Heart left ventricle (tissue), 16 donors: Measurements from ENCODE around the gene RPTOR. TPM values are rescaled to one million over a fixed set of nuclear protein-coding genes. Genes with fewer than 3 reads are reported as not detected.

Experiments
- ATAC-seq, 4 donors: fragments of 200-7000 bp; cut with Tn5 transposase; one replicate each; pipeline ENCODE4 v1.9.1; 2020 to 2022; ENCODE audit warnings: moderate library complexity in 4 of 4, mild to moderate bottlenecking in 3 of 4, moderate number of reproducible peaks in 1 of 4
- DNase-seq, 5 donors: peaks; one replicate each; pipeline ENCODE4 v3.0.0-alpha.2; 2020
- H3K27ac ChIP-seq, 12 donors: fragments of 200-600 bp; sonication (generic) in 4 of 12; one replicate each; pipeline versions ENCODE4 v1.5.0 to v1.8.0; 2016 to 2022; ENCODE audit warnings: mild to moderate bottlenecking in 2 of 12
- H3K27me3 ChIP-seq, 9 donors: fragments of 200-600 bp; sonication (generic) in 2 of 9; one replicate each; pipeline versions ENCODE4 v1.5.1 to v1.8.0; 2016 to 2022; ENCODE audit warnings: mild to moderate bottlenecking in 3 of 9
- H3K36me3 ChIP-seq, 9 donors: fragments of 200-600 bp; sonication (generic) in 2 of 9; one replicate each; pipeline versions ENCODE4 v1.5.0 to v1.8.0; 2018 to 2022; ENCODE audit warnings: mild to moderate bottlenecking in 2 of 9
- H3K4me1 ChIP-seq, 12 donors: fragments of 200-600 bp; sonication (generic) in 4 of 12; one replicate each; pipeline versions ENCODE4 v1.5.0 to v1.8.0; 2016 to 2022; ENCODE audit warnings: mild to moderate bottlenecking in 3 of 12
- H3K4me3 ChIP-seq, 12 donors: fragments of 200-600 bp; sonication (generic) in 4 of 12; one replicate each; pipeline versions ENCODE4 v1.5.0 to v1.8.0; 2017 to 2022; ENCODE audit warnings: mild to moderate bottlenecking in 9 of 12, moderate library complexity in 4 of 12
- H3K9me3 ChIP-seq, 12 donors: fragments of 200-600 bp; sonication (generic) in 4 of 12; one replicate each; pipeline versions ENCODE4 v1.5.0 to v1.8.0; 2016 to 2022; ENCODE audit warnings: mild to moderate bottlenecking in 1 of 12
- POLR2A ChIP-seq, 2 donors: fragments of 450-650 bp; IDR thresholded peaks; one replicate each; pipeline ENCODE4 v1.6.1; 2017; ENCODE audit warnings: antibody characterized with exemption in 2 of 2, mild to moderate bottlenecking in 2 of 2, moderate library complexity in 2 of 2
- WGBS, 4 donors: extraction: QIAGEN DNeasy Blood & Tissue Kit in 2 of 4; methylation state at CpG; one replicate each; pipeline versions ENCODE4 v1.1.5 to v1.1.7; 2013 to 2018; 5-methylcytosine and 5-hydroxymethylcytosine counted together
- intact Hi-C, 10 donors: fragments of 100-400 bp; cut with DNase I; formaldehyde crosslinking; loops; one replicate each; pipeline versions ENCODE4 v1.11.1 to v1.14.2; 2022
- polyA plus RNA-seq, 2 donors: library from polyadenylated mRNA; stranded (reverse); fragments of 200-250 nt; gene quantifications; one replicate each; pipeline ENCODE4 v1.2.3, GENCODE V29; 2013
- total RNA-seq, 9 donors: library from RNA; depleted of rRNA in 2 of 9; stranded (reverse); fragments of >200 nt in 2 of 9; fragmentation: NEBNext Ultra II Directional in 3 of 9; extraction: Animal tissue kit (Norgen Biotek cat#: 25700) in 3 of 9; gene quantifications; one replicate each; pipeline versions ENCODE4 v1.1.0 to v1.2.4, GENCODE V29; 2016 to 2023
- TF ChIP-seq, protein P1 (sequence below), 12 donors: fragments of 200-600 bp; sonication (generic) in 4 of 12; IDR thresholded peaks; one replicate each; pipeline versions ENCODE4 v1.5.0 to v1.8.0; 2018 to 2022; ENCODE audit warnings: antibody characterized with exemption in 12 of 12, mild to moderate bottlenecking in 5 of 12
- donor health status: ischemic (EF 13 %, LVEDD 7.1; RV severe dilation, severe dysfunction).
- donor health status: healthy with polysubstance abuse.
- donor health status: DM: no; HTN: yes; CAD: no.
- donor health status: DM: no; HTN: no; CAD: no.
- donor health status: ischemic (EF 25% LVEDD 6.9; RV normal size, moderate dysfunction).
- donor health status: ischemic (EF 25% LVEDD 5.7; RV mildly dilated, moderate dysfunction).
- donor health status: healthy.
- donor health status: DM: yes; HTN: yes; CAD: no.
- donor health status: ischemic (EF 35%, LVEDD 5.7; RV mildly dilated, moderate dysfunction).
- donor health status: nonischemic (EF 11% LVEDD 7.7; RV severe dilation, severe dysfunction).
- donor health status: DM: yes; HTN: yes; CAD: no.
- donor health status: PGD.
- donor health status: ischemic (EF 29% LVEDD 5.4; RV normal size, mild dysfunction).
- donor health status: nonischemic (EF 23%, LVEDD 6.1; RV moderate dilation, normal function).

Gene RPTOR
- total and polyA plus RNA-seq, 11 donors, result 14.7 to 31.7 (median 26.0) TPM

DNA sequence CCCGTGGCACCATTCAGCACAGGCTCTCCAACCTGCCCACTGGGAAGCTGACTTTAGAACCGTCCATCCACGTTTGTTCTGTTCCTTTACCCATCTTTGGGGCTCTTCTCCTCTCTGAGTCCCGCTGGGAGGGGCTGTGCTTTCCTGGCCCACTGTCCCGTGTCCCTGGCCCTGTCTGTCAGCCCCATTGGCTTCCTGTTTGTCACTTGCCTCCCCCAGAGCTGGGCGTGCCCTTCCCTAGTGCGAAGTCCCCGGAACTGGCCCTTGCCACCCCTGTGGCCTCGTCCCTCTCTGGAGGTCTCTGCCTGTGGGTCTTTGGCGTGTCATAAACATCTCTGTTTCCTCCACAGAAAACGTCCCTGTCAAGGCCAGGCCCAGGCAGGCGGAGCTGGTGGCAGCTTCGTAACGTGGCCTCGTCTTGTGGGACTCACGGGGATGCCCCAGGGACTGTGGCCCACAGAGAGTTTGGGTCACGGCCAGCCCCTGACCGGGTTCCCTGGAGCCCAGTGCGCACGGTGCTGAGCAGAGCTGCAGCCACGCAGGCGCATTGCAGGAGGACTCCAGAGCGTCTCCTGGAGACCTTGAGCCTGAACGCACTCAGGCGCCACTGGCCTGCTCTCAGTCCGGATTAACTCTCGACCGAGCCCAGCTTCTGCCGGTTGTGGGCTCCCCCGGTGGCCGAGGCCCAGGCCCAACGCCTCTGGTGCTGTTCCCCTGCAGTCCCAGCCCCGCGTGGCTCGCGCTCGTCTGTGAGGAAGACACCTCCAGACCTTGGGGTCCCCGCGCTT lies 454.3 kb downstream of the RPTOR start:
- 83 to 88% (median 86%) methylated on average over 26 to 39 of the region's 39 CpGs for whole genome bisulfite sequencing, 4 donors
- intact Hi-C loops, result no loop called here

GRCh38 chr17:80999536-81000333 lies 455.1 kb downstream of the RPTOR start:
- peaks cover 4 to 56% (median 53%) of the 10 kb centered on the region in 9 donors for H3K36me3 ChIP-seq
- ATAC-seq (no peak), DNase-seq (peak in 1 of 5 donors; percentile 29)
- intact Hi-C loops, result no loop called here
- TF ChIP-seq POLR2A (IDR thresholded peaks at IDR 0.05), result no peak
- TF ChIP-seq, protein P1, sequence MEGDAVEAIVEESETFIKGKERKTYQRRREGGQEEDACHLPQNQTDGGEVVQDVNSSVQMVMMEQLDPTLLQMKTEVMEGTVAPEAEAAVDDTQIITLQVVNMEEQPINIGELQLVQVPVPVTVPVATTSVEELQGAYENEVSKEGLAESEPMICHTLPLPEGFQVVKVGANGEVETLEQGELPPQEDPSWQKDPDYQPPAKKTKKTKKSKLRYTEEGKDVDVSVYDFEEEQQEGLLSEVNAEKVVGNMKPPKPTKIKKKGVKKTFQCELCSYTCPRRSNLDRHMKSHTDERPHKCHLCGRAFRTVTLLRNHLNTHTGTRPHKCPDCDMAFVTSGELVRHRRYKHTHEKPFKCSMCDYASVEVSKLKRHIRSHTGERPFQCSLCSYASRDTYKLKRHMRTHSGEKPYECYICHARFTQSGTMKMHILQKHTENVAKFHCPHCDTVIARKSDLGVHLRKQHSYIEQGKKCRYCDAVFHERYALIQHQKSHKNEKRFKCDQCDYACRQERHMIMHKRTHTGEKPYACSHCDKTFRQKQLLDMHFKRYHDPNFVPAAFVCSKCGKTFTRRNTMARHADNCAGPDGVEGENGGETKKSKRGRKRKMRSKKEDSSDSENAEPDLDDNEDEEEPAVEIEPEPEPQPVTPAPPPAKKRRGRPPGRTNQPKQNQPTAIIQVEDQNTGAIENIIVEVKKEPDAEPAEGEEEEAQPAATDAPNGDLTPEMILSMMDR (IDR thresholded peaks at IDR 0.05), result no peak
- H3K4me1 ChIP-seq, result peaks cover 0 to 37% (median 26%) of the 10 kb centered on the region in 12 donors
- H3K9me3 ChIP-seq, result no peaks in the 10 kb centered on the region
- peaks cover 10 to 21% (median 16%) of the 10 kb centered on the region in 9 donors for H3K27me3 ChIP-seq
- WGBS, 4 donors, result 90 to 95% (median 93%) methylated on average over 22 to 40 of the region's 40 CpGs
- H3K4me3 ChIP-seq, result no peak overlapping the region
- H3K27ac ChIP-seq, result no peak overlapping the region

More for the DNA sequence above, 454.3 kb downstream of the RPTOR start:
- peaks cover 0 to 35% (median 21%) of the 10 kb centered on the region in 12 donors for H3K4me1 ChIP-seq
- H3K27me3 ChIP-seq, result peaks cover 4 to 13% (median 9%) of the 10 kb centered on the region in 9 donors
- no peak overlapping the region for H3K27ac ChIP-seq
- ATAC-seq (no peak), DNase-seq (peak in 1 of 5 donors; percentile 24)
- H3K4me3 ChIP-seq, result no peak overlapping the region
- H3K36me3 ChIP-seq, result peaks cover 4 to 56% (median 53%) of the 10 kb centered on the region in 9 donors
- no peaks in the 10 kb centered on the region for H3K9me3 ChIP-seq
- TF ChIP-seq, protein P1 (IDR thresholded peaks at IDR 0.05), result no peak
- no peak for TF ChIP-seq POLR2A (IDR thresholded peaks at IDR 0.05)

- Histone ChIP-seq H3K4me1 (peaks cover 0 to 37% (median 26%) of the 10 kb centered on the region in 12 donors), H3K27ac (no peak overlapping the region), H3K27me3 (peaks cover 10 to 26% (median 16%) of the 10 kb centered on the region in 9 donors), H3K4me3 (no peak overlapping the region), H3K36me3 (peaks cover 4 to 51% (median 48%) of the 10 kb centered on the region in 9 donors), H3K9me3 (no peaks in the 10 kb centered on the region)
- 83 to 95% (median 94%) methylated on average over 1 to 8 of the region's 8 CpGs for WGBS, 4 donors
- ATAC-seq (no peak), DNase-seq (no peak)
- TF ChIP-seq POLR2A (IDR thresholded peaks at IDR 0.05), result no peak
- TF ChIP-seq, protein P1 (IDR thresholded peaks at IDR 0.05), result no peak
- intact Hi-C loops, result no loop called here
Observed at GRCh38 chr17:81000334-81000630, 455.6 kb downstream of the RPTOR start.
